DMS114 treated with DMSO at 0.1 percent for 48 hours (cell line): ENCODE data around the gene KCNJ2.

Source experiments
- DNase-seq: peaks from one replicate; lab custom pipeline; 2025; ENCODE audit not compliant: unreplicated experiment; lab: John Stamatoyannopoulos, UW

The KCNJ2 gene

GRCh38 chr17:70202840-70203239 lies 33.5 kb downstream of the KCNJ2 start:
- no peak for DNase-seq

GRCh38 chr17:70204431-70204830 lies 35.1 kb downstream of the KCNJ2 start:
- DNase-seq, result no peak

GRCh38 chr17:70205401-70205800 lies 36.1 kb downstream of the KCNJ2 start:
- DNase-seq, result no peak

- no peak for DNase-seq
Measured at GRCh38 chr17:70206361-70207010, 37.2 kb downstream of the KCNJ2 start.

GRCh38 chr17:70207184-70207583 lies 37.9 kb downstream of the KCNJ2 start:
- DNase-seq, result no peak

- no peak for DNase-seq
Measured at GRCh38 chr17:70208080-70208794, 38.9 kb downstream of the KCNJ2 start.

- no peak for DNase-seq
Measured at GRCh38 chr17:70208825-70209555, 39.7 kb downstream of the KCNJ2 start.

- no peak for DNase-seq
Measured at GRCh38 chr17:70215656-70216055, 46.3 kb downstream of the KCNJ2 start.

GRCh38 chr17:70217571-70217970 lies 48.2 kb downstream of the KCNJ2 start:
- DNase-seq, result no peak

GRCh38 chr17:70225276-70225675 lies 55.9 kb downstream of the KCNJ2 start:
- no peak for DNase-seq
